ENCODE measurements around the gene DDX1. TPM values are rescaled to one million over a fixed set of nuclear protein-coding genes. Genes with fewer than 3 reads are reported as not detected.

The DDX1 gene
- total RNA-seq, 2 donors from 2014 or later = 94.5 to 122 TPM

DNA sequence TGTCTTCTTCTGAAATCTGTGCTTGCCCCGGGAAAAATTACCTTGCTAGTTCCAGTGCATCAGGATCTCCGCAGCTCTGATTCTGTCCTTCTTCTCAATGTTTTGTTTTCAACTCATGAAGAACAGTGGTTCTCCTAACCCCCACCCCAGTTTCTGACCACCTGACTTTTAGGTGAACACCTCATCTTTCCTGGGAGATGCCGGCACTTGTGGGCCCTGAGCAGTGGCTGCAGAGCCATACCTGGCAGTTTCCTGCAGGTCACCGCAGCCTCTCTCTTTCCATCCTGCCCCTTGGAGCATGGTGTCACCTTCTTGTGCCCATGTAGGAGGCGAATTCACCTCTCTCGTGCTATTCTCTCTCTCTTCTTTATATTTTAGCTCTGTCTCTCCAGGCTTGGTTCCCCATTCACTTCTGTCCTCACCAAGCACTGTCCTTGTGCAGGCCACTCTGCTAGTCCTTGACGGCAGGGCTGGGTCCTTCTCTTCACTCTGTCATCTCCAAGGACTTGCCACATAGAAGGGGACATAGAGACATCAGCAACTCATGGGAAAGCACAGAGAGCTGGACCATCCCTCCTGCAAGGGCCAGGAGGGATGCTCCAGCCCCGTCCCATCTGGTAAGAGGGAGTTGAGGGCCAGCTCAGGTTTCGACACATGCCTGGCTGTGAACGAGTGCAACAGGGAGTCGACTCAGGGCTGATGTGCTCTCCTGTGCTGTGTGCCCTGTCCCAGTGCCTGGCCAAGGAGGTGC is 59.1 kb downstream of the DDX1 start:
- intact Hi-C loops (cut with DNase I) = no loop called here
- DNase-seq = no peak
- no peak for ATAC-seq

DNA sequence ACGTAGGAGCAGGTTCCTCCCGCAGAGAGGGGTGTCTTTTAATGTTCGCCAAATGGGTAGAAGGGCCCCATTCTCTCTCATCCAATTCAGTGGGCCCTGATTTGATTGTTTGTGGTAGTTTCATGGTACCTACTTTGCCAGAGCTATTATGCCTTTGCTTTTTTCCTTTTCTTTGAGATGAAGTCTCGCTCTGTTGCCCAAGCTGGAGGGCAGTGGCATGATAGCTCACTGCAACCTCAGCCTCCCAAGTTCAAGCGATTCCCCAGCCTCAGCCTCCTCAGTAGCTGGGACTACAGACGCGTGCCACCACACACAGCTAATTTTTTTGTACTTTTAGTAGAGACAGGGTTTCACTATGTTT is 59.7 kb downstream of the DDX1 start:
- intact Hi-C loops (cut with DNase I) = no loop called here
- ATAC-seq = no peak
- DNase-seq = no peak

- no peak for ATAC-seq
- intact Hi-C loops (cut with DNase I) = no loop called here
- no peak for DNase-seq
Measured at GRCh38 chr2:15652252-15652651, 60.6 kb downstream of the DDX1 start.

DNA sequence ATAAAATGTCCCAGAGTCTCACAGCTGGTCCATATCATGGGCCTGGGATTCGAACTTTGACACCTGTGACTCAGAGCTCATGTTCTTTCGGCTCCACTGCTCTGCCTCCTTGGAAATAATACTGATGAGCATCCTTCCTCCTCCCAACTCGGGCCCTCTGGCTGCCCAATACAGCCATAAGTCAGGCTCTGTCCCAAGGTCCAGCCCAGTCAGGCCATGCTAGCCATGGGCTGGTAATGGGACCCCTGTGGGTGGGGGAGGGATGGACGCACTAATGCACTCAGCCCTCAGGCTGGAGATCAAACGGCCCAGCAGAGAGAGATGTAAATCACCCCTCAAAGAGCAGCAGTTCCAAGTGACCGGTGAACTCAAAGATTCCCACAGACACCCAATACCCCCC is 61.1 kb downstream of the DDX1 start:
- DNase-seq (no peak), ATAC-seq (no peak)
- intact Hi-C loops (cut with DNase I) = no loop called here

DNA sequence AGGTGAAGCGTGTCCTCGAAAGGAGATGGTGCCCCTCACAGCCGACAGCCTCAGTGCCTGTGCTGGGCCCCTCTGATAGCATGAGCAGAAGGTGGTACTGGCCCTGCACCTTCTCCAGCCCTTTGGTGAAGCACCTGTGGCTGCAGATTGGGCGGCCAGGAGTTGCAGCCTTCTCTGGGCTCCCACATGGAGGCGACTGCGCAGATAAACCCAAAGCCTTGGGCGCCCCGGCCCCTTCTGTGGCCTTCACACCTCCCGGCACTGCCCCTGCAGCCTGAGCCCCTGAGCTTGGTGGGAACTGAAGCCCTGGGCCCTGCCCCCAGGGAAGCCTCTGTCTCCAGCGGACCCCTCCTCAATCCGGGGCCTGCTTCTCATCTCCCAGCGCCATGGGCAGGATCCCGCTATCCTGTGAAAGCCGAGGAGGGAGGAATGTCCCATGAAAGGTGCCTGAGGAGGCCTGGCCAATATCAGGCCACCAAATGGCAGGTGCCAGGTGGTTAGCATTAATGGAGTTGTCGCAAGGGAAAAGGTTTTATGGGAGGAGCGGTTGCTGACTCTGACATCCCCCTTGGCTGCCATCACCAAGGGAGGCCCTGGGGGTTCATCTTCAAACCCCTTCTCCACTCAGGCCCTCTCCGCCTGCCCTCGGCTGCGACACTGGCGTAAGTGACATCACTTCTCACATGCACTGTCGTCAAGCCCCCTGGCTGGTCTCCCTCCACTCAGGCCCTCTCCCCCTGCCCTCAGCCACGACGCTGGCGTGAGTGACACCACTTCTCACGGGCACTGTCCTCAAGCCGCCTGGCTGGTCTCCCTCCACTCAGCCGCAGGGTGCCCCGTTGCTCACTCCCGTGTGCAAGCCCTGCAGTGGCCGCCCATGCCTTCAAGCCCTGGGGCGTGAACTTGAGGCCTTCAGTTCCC is 62.4 kb downstream of the DDX1 start:
- no peak for ATAC-seq
- intact Hi-C loops (cut with DNase I) = no loop called here
- no peak for DNase-seq

GRCh38 chr2:15654727-15655073 is 63.0 kb downstream of the DDX1 start:
- ATAC-seq (no peak), DNase-seq (no peak)
- intact Hi-C loops (cut with DNase I) = no loop called here

DNA sequence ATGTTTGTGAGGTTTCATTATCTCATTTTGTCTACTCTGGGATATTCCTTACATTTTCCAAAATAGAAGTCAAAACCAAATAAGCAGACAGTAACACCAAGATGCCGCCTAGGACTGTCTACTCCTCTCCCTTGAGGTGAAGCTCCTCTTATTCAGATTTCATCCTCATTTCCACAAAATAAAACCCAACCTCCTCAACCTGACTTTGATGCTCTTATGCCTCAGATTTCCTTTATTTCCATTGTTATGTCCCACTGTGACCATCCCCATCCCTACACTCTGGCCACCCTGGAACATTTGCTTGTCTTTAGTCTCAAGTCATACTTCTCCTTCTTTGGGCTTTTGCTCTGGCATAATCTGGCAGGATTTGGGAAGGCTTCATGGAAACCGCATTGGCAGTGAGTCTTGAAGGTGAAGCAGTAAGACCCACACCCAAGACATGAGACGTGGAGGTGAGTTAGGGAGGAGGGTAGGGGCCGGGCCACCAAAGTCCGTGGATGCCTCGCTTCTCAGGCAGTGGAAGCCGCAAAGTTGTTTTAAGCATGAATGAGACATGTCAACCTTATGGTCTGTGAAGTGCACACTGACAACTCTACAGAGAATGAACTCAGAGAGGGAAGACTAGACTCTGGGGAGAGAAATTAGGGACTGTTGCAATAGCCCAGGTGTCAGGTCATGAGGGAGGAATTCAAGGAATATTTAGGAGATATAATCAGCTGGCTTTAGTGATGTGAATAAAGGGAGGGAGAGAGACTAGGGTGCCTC is 63.6 kb downstream of the DDX1 start:
- intact Hi-C loops (cut with DNase I) = no loop called here
- no peak for ATAC-seq
- no peak for DNase-seq

GRCh38 chr2:15656090-15656489 is 64.4 kb downstream of the DDX1 start:
- intact Hi-C loops (cut with DNase I) = no loop called here
- ATAC-seq (no peak), DNase-seq (no peak)

DNA sequence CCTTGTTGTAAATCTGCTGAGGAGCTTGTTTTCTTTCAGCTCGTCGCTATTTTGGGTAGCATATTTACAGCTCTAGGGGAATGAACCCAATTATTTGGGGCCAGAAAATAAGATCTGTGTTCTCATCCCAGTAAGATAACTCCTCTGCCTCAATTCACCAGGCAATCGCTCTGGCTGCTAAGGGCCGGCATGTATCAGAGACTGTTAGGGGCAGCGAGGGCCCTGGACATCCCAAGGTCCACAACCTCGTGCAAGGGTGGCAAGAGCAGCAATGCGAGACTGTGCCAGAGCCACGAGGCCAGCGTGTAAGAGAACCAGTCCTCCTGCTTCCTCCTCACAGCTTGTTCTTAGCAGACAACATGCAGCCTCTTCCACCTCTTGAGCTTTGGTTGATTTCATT is 66.1 kb downstream of the DDX1 start:
- DNase-seq (no peak), ATAC-seq (no peak)
- intact Hi-C loops (cut with DNase I) = no loop called here

GRCh38 chr2:15658911-15659310 is 67.2 kb downstream of the DDX1 start:
- ATAC-seq (no peak), DNase-seq (no peak)
- intact Hi-C loops (cut with DNase I) = no loop called here

- intact Hi-C loops (cut with DNase I) = no loop called here
- no peak for ATAC-seq
- DNase-seq = no peak
Measured at GRCh38 chr2:15660491-15661294, 69.0 kb downstream of the DDX1 start.

DNA sequence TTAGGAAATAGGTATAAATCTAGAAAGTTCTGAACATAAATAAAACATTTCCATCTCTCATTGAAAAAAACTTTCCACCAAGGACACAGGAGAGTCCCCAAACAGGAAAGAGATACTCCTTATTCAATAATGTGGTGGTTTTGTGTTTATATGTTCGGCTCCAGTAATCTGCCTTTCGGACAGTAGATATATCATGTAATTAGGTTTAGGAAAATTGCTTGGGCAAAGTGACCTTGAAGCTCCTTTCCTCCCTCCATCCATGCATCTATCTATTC is 69.6 kb downstream of the DDX1 start:
- ATAC-seq (no peak), DNase-seq (no peak)
- intact Hi-C loops (cut with DNase I) = no loop called here

GRCh38 chr2:15662026-15662425 is 70.4 kb downstream of the DDX1 start:
- DNase-seq = no peak
- intact Hi-C loops (cut with DNase I) = no loop called here
- ATAC-seq = no peak

DNA sequence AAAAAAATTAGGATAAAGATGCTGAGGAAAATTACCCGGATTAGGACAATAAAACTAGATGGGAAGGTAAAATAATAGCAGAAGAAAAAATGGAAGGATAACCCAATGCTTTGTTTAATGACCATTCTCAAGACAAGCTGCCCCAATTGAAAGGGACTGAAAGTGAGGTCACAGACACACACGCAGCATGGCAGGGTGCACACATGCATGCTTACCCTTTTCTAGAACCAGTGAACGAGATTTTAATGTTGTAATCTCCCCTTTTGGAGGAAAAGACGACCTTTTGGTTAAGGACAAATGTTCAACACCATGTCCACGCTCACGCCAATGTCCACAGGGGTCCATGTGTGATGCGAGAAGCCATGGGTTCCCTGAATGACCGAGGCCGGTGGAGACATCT is 70.9 kb downstream of the DDX1 start:
- no peak for ATAC-seq
- DNase-seq = no peak
- intact Hi-C loops (cut with DNase I) = no loop called here

DNA sequence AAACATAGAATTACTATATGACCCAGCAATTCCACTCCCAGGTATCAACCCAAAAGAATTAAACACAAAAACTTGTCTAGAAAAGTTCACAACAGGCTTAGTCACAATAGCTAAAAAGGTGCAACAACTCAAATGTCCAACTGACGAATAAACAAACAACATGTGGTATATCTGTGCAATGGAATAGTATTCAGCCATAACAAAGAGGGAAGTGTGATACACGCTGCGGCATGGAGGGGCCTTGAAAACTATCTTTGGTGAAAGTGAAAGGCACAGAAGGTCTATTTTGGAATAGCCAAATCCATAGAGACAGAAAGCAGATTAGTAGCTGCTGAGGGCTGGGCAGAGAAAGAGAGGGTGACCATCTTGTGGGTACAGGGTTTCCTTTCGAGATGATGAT is 72.1 kb downstream of the DDX1 start:
- intact Hi-C loops (cut with DNase I) = no loop called here
- ATAC-seq (no peak), DNase-seq (no peak)

DNA sequence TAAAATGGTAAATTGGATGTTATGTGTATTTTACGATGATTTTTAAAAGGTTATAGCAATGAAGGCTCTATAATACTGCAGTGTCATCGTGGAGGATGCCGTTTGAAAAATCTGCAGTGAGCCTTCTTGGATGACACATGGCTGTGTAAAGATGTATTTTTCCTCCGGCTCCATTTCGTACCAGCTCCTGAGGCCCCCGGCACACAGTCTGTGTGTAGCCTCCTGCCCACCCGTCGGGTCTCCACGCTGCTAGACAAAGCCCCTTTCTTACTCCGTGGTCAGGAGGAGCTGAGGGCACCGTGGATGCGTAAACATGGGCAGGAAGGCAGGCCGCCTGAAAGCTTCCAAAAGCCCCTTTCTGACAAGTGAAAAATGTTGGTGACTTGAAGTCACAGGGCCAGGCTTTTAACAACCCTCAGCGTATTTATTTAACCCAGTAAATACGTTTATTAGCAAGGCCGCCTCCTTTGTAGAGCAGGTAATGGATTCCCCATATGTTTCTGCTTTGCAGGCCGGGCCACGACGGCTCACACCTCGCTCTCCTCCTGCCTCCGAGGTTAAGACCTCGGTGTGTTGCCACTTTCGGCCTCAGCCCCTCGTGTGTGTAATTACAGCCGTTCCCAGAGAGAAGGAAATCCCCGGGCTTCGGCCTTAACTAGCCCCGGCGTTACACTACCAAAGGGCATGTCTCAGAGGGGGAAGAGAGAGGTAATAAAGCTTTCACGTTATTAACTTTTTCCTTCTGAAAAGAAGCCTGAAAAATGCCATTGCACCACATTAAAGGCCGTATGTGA is 72.8 kb downstream of the DDX1 start:
- ATAC-seq (no peak), DNase-seq (no peak)
- intact Hi-C loops (cut with DNase I) = no loop called here

DNA sequence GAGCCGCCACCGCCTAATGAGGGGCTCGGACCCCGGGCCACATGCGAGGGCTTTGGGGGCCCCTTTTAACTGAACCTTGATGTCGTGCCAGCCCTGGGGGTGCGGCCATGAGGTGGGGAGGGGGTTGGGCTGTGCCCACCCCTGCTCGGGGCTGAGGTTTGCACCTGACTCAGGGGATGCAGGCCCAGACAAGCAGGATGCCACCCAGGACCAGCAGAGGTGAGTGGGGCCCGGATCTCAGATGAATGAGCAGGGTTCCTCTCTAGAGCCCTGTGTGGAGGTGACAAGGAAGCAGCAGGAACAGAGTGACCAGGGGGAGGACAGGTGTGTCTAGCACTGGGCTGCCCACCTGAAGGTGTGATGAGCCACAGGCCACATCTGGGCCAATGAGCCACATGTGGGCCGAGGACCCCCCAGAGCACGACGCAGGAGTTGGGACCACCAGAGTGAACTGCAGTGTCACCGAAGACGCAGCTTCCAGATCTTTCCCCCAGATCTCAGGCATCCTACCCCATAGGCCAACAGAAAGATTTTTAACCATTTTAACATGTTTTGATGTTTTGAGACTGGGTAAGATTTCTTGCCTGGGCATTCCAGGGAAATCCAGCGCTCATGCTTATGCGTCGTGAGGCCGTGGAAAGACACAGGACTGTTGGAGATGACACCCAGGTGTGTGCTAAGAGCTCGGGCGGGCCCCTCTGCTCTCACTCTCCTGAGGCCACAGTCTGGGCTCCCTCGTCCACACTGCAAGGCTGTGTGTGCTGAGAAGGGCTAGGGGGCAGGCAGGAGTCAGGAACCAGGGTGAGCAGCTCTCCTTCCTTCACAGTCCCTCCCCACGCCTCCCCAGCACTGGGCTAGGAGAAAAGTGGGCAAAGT is 73.6 kb downstream of the DDX1 start:
- ATAC-seq (no peak), DNase-seq (no peak)
- intact Hi-C loops (cut with DNase I) = no loop called here

GRCh38 chr2:15665943-15666460 is 74.3 kb downstream of the DDX1 start:
- no peak for DNase-seq
- intact Hi-C loops (cut with DNase I) = no loop called here
- no peak for ATAC-seq
